K562 (cell line): ENCODE measurements around the gene TBRG4. TPM values are rescaled to one million over a fixed set of nuclear protein-coding genes. Genes with fewer than 3 reads are reported as not detected.
A peak's percentile ranks its signal among the peaks of the same experiment; 100 is the strongest.

Experiments used
- CBFA2T2 ChIP-seq: fragments of 450-650 bp; conservative IDR thresholded peaks from 2 replicates; pipeline ENCODE4 v1.6.1; 2017; ENCODE audit warnings: mild to moderate bottlenecking
- FOXP1 ChIP-seq: sonication (generic); formaldehyde crosslinking; IDR thresholded peaks from 2 replicates; pipeline ENCODE4 v1.8.0; 2022; ENCODE audit warnings: mild to moderate bottlenecking, missing genetic modification reagents
- HDAC3 ChIP-seq: fragments of 450-650 bp; IDR thresholded peaks from 2 replicates; pipeline ENCODE4 v1.6.1; 2018; ENCODE audit warnings: borderline replicate concordance, mild to moderate bottlenecking, moderate library complexity; ENCODE audit not compliant: partially characterized antibody
- HMGN3 ChIP-seq: IDR thresholded peaks from 2 replicates; pipeline ENCODE4 v1.6.1; 2011; ENCODE audit warnings: borderline replicate concordance, low read depth, mild to moderate bottlenecking, mixed read lengths, low read length; ENCODE audit not compliant: insufficient read length; ENCODE audit errors: extremely low read depth
- MCM5 ChIP-seq: fragments of 450-650 bp; IDR thresholded peaks from 2 replicates; pipeline ENCODE4 v1.6.1; 2016; ENCODE audit warnings: low read depth
- MYBL2 ChIP-seq, 2 experiments: fragments of 450-650 bp in 1 of 2; sonication (generic) in 1 of 2; formaldehyde crosslinking in 1 of 2; IDR thresholded peaks; 2 replicates each; pipeline versions ENCODE4 v1.6.1 to v1.8.1; 2017 to 2022; ENCODE audit warnings: borderline replicate concordance in 1 of 2, inconsistent platforms in 1 of 2, low read depth in 1 of 2, mild to moderate bottlenecking in 1 of 2, missing genetic modification reagents in 1 of 2, moderate library complexity in 1 of 2
- PHF8 ChIP-seq: fragments of 200-600 bp; sonication (generic); IDR thresholded peaks from 2 replicates; pipeline ENCODE4 v1.6.1; 2012; ENCODE audit warnings: mixed run types, mild to moderate bottlenecking, inconsistent platforms, low read length, moderate library complexity, borderline replicate concordance
- RREB1 ChIP-seq: fragments of 250-450 bp; sonication (Bioruptor Pico); IDR thresholded peaks from 2 replicates; pipeline ENCODE4 v1.4.0; 2020
- U2AF1 ChIP-seq: fragments of 200-400 bp; formaldehyde crosslinking; optimal IDR thresholded peaks from 2 replicates; pipeline ENCODE3; 2017; ENCODE audit warnings: mild to moderate bottlenecking, low read depth, low read length, moderate library complexity
- ZNF174 ChIP-seq: fragments of 250-450 bp; sonication (Bioruptor Pico); IDR thresholded peaks from 2 replicates; pipeline ENCODE4 v1.4.0; 2020; ENCODE audit warnings: mild to moderate bottlenecking
- ZNF224 ChIP-seq: sonication (generic); formaldehyde crosslinking; IDR thresholded peaks from 2 replicates; pipeline ENCODE4 v1.8.0; 2022; ENCODE audit warnings: mild to moderate bottlenecking, missing genetic modification reagents
- ZNF431 ChIP-seq: sonication (generic); formaldehyde crosslinking; IDR thresholded peaks from 2 replicates; pipeline ENCODE4 v1.8.0; 2022; ENCODE audit warnings: mild to moderate bottlenecking, missing genetic modification reagents
- ZNF445 ChIP-seq: fragments of 250-450 bp; sonication (Bioruptor Pico); IDR thresholded peaks from 2 replicates; pipeline ENCODE4 v1.4.0; 2020; ENCODE audit warnings: low read depth, mild to moderate bottlenecking, moderate library complexity
- ZNF551 ChIP-seq: fragments of 250-450 bp; sonication (Bioruptor Pico); IDR thresholded peaks from 2 replicates; pipeline ENCODE4 v1.5.0; 2021; ENCODE audit warnings: mild to moderate bottlenecking, moderate library complexity
- ZNF609 ChIP-seq: sonication (generic); formaldehyde crosslinking; IDR thresholded peaks from 2 replicates; pipeline ENCODE4 v1.8.1; 2023; ENCODE audit warnings: missing genetic modification reagents, mild to moderate bottlenecking, borderline replicate concordance
- polyA plus RNA-seq, 8 experiments: library from polyadenylated mRNA; depleted of rRNA in 4 of 8; stranded (reverse) in 5 of 8; unstranded in 3 of 8; fragments of >200 nt; fragmentation: Nextera tagmentation in 2 of 8; fragmentation: Illumina TruSeq in 1 of 8; extraction: Ambion mirVana in 2 of 8; extraction: Trizol in 1 of 8; gene quantifications; 2 replicates each; pipeline versions ENCODE4 v1.2.1 to v1.2.3, GENCODE V29; 2011 to 2014; ENCODE audit warnings: inconsistent platforms in 1 of 8, missing spikeins in 1 of 8
- total RNA-seq, 7 experiments: library from RNA; depleted of rRNA in 6 of 7; stranded (reverse); fragments of >200 nt in 6 of 7; fragmentation: Illumina TruSeq in 2 of 7; extraction: Trizol in 2 of 7; gene quantifications; 2 replicates each; pipeline versions ENCODE4 v1.2.1 to v1.2.3, GENCODE V29; 2011 to 2021; ENCODE audit warnings: low replicate concordance in 1 of 7

TBRG4 gene
- total and polyA plus RNA-seq, 9 of the 15 experiments (the other 6 are each of a cell fraction or from before 2014, with no cell fraction given), result 11.2 to 322 (median 216) TPM

- TF ChIP-seq ZNF609 (CRISPR knock-in tag), result no peak
- TF ChIP-seq PHF8, result peak; percentile 93; the same call in 1 of the 2 replicates
- no peak for TF ChIP-seq ZNF174
- TF ChIP-seq ZNF551, result no peak
- TF ChIP-seq MCM5, result no peak
- TF ChIP-seq FOXP1 (CRISPR knock-in tag), result peak; percentile 75; the same call in 1 of the 2 replicates
- TF ChIP-seq MYBL2 (IDR thresholded peaks at IDR 0.05; ENCODE audit: low read depth), result no peak
- no peak for TF ChIP-seq MYBL2 (CRISPR knock-in tag; IDR thresholded peaks at IDR 0.05; ENCODE audit: borderline replicate concordance)
- no peak for TF ChIP-seq ZNF431 (CRISPR knock-in tag)
- no peak for TF ChIP-seq U2AF1
- TF ChIP-seq HMGN3, result peak; percentile 59
- TF ChIP-seq ZNF224, result peak; percentile 69; the same call in 1 of the 2 replicates
- TF ChIP-seq CBFA2T2, result no peak
- TF ChIP-seq HDAC3, result peak; percentile 75
- TF ChIP-seq RREB1 (CRISPR knock-in tag), result no peak
- TF ChIP-seq ZNF445, result no peak
Observed at GRCh38 chr7:45111298-45112223, at the start of gene TBRG4 (continued).
